Middle frontal gyrus (tissue), 1 donor: ENCODE measurements around the gene KAT6B.
"Not testable (repeated sequence)": the region's sequence is repeated elsewhere in the genome, so short reads cannot be mapped to it uniquely, and the experiment has no call there.

Experiments used
- DNase-seq: peaks from one replicate; pipeline ENCODE4 v3.0.0-alpha.2; 2015; ENCODE audit warnings: low spot score; ENCODE audit errors: extremely low spot score

Gene KAT6B

DNA sequence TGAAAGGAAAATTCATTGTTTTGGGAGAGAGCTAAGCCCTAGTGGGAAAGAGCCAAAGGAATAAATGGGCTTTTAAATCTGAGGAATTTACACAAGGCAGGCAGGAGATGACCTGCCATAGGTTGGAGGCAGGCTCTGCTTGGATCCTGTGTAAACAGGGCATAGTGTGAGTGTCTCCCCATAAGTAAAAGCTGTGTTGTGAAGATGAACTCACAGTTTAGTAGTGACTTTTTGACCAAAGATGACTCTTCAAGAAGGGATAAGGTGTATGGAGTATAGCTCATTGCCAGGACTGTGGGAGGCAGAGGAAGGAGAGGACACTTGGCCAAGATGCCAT, 63.2 kb downstream of the KAT6B start:
- no peak for DNase-seq

GRCh38 chr10:74890460-74890859, 64.1 kb downstream of the KAT6B start:
- no peak for DNase-seq

GRCh38 chr10:74891053-74891452, 64.7 kb downstream of the KAT6B start:
- DNase-seq: no peak

DNA sequence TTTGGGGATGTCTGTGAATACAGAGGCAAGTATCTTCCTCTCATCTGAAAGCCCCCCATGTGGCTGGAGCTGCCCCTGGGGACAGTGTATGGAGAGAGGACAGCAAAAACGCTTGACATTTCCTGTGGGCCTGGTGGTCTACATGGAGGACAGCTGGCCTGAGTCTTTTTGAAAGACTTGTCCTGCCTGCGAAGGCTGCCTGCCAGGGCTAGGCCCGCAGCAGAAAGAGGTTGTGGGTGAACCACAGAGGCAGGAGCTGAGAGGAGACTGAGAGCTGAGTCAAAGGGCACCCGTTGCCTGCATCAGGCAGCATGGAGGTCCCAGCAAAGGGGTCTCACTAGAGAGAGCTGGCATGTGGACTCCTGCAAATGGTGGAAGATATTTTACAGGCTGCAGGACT, 66.4 kb downstream of the KAT6B start:
- DNase-seq: no peak

GRCh38 chr10:74893329-74893728, 66.9 kb downstream of the KAT6B start:
- DNase-seq: not testable (repeated sequence)

- no peak for DNase-seq
These were observed 70.6 kb downstream of the KAT6B start for GRCh38 chr10:74896788-74897527.

DNA sequence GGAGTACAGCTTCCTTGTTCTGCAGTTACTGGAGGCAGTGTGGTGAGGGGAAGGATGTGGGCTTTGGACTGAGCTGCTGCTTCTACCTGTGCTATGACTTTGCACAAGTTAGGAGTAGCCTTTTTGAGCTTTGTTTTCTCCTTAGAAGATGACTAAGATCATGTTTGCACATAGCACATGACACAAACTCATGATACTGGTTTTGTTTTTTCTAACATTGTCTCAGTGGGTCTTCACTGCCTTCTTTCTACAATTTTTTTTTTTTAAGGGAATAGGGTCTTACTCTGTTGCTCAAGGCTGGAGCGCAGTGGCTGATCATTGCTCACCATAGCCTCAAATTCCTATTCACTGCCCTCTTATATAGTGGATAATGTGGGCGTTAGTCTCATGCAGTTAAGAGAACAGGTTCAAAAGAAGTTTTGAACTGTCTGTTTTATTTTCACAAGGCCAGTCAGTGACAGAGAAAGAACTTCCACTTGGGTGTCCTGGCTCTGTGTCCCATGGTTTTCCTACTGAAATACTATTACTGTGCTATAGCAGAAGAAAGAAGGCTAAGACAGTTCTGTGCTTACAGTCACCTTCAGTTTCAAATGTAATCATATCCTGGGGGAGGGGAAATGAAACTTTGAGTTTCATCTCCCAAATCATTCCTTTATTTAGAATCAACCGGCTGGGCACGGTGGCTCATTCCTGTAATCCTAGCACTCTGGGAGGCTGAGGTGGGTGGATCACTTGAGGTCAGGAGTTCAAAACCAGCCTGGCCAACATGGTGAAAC, 72.0 kb downstream of the KAT6B start:
- no peak for DNase-seq

- DNase-seq: no peak
These were observed 73.9 kb downstream of the KAT6B start for GRCh38 chr10:74900297-74900696.

- no peak for DNase-seq
These were observed 74.9 kb downstream of the KAT6B start for GRCh38 chr10:74901301-74901700.

DNA sequence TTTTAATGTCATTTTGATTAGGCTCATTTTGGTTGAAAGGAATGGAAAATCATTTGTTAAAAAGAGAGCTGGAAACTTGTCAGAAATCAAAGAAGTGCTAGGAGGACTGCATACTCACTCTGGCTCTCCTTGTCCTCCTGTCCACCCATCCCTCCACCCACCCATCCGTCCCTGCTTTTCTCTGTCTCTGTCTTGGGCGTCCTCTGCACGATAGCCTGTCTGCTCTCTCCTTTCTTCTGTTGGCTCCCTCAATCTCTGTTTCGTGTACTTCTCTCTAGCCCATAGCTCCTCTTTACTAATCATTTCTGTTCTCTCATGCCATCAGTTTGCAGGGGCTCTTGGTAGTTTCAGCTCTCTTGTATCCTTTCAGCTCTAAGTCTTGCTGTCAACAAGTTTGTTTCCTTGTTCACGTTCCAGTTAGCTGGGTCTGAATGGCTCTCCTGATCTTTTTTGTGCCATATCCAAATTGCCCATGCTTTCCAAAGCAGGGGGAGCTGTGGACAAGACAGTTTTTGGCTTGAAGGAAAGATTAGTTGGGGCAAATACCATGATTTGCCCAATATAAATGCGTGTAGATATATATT, 75.6 kb downstream of the KAT6B start:
- DNase-seq: no peak

- DNase-seq: no peak
These were observed 77.1 kb downstream of the KAT6B start for GRCh38 chr10:74903491-74903890.

- DNase-seq: no peak
These were observed 80.3 kb downstream of the KAT6B start for GRCh38 chr10:74906611-74907198.

DNA sequence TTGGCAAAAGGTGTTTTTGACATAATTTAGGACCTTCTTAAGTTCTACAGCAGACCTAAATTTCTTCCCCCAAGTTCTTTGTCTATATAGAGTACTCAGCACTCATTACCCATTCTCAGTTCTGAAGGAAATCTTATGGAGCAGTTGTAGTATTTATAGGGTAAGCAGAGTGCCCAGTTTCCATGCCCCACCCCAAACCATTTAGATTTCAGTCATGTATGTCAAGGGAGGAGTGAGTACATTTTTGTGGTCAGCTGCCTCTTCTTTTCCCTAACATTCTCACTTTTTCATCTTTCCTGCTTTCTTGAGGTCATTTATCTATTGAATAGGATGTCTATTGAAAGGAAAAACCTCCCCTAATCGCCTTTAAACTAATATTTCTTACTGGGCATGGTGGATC, 83.3 kb downstream of the KAT6B start:
- no peak for DNase-seq

DNA sequence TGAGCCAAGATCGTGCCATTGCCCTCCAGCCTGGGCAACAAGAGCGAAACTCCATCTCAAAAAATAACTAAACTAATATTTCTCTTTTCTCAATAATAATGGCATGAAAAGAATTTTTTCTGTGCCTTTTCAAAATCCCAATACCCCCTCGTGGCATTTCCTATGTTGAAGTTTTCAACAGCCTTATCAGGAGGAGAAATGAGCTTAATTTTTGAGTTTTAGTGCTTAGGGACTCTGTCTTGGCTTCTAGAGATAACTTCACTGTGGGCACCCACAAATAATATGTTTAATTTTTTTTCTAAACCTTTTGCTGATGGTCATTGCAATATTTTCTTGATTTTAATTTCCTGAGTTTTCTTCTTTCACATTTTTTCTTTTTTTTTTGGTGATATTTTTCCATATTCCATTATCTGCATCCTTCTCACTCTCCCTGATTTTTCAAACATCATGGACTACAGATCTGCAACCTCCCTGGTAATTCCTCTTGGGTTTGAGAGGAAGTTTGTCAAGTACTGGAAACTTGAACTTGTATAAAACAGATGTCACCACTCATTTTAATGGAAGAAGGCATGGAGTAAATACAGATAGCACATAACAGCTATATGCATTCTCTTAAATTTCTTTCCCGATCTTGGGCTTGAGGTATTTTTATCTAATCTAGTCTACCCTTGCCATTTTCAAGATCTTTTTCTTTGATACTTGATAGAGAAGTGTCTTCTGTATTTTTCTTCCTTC, 84.0 kb downstream of the KAT6B start:
- DNase-seq: no peak

DNA sequence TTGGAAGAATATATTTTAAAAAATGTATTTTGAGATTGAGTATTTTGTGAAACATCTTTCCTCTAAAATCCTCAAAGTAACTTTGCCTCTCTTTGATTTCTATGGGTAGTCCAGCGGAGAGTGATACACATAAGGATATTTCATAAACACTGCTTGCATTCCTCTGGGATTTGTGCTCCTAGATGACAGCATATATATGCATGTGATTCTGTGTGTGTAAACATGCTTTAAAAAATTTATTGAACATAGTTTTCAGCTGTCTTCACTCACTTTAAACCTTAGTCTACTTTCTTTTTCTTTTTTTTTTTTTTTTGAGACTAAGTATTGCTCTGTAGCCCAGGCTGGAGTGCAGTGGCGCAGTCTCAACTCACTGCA, 84.6 kb downstream of the KAT6B start:
- no peak for DNase-seq

DNA sequence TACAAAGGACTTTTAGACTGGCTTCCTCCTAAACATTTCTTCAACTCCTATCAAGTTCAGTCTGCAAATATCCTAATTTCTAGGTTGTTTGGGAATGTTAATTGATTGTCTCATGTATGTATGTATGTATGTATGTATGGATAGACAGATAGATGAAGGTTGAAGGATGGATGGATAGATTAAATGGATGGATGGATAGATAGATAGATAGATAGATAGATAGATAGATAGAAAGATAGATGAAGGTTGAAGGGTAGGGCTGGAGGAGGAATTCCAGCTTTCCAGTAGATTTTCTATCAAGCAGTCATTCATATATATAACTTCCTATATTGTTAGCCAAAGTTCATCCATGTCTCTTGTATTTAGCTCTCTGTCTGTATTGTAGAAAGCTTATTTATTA, 85.8 kb downstream of the KAT6B start:
- no peak for DNase-seq

- no peak for DNase-seq
These were observed 86.3 kb downstream of the KAT6B start for GRCh38 chr10:74912682-74913081.

- DNase-seq: no peak
These were observed 87.1 kb downstream of the KAT6B start for GRCh38 chr10:74913377-74913979.

DNA sequence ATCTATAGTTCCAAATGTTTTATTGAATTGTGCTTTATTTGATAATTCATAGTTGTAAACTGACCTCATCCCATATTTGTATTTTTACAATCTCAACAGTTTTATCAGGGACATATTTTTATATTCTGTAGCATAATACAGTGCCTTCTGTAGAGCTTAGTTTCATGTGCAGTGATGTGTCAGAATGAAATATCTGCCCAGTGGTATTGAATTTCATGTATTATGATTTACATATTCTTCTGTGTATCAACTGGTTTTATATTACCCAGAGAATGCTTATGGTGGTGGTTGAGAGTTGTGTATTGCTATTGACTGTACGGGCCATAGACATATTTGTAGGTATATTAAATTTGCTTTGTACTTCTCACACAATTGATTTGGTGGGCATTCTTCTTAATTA, 89.9 kb downstream of the KAT6B start:
- no peak for DNase-seq

GRCh38 chr10:74917481-74918077, 91.2 kb downstream of the KAT6B start:
- DNase-seq: no peak

DNA sequence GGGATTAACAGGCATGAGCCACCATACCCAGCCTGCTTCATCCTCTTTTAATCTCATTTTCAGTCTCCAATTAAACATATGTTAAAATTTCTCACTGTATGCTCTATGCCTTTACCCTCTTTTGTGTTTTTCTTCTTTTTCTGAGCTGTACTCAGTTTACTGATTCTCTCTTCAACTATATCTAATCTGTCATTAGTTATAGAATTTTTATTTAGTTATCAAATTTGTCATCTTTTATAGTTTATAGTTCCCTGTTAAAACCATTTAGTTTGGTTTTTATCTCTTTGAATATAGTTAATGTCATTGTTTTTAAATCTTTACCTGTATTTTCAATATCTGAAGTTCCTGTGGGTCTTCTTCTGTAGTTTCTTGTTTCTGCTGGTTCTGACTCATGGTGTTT, 93.3 kb downstream of the KAT6B start:
- DNase-seq: no peak
